Fibroblast of pulmonary artery (primary cell): Measurements from ENCODE around the gene COL25A1.

ENCODE experiments used
- DNase-seq: peaks from one replicate; pipeline ENCODE4 v3.0.0-alpha.2; 2010; ENCODE audit warnings: low read depth
- H3K4me3 ChIP-seq: replicated peaks from 2 replicates; pipeline ENCODE4 v1.5.1; 2011; ENCODE audit warnings: low read depth, mild to moderate bottlenecking, control low read depth, low read length, moderate library complexity
- CTCF ChIP-seq: IDR thresholded peaks from 2 replicates; pipeline ENCODE4 v1.5.1; 2011; ENCODE audit warnings: mild to moderate bottlenecking, control low read depth, low read length, inconsistent platforms; ENCODE audit errors: missing control alignments

COL25A1 gene

DNA sequence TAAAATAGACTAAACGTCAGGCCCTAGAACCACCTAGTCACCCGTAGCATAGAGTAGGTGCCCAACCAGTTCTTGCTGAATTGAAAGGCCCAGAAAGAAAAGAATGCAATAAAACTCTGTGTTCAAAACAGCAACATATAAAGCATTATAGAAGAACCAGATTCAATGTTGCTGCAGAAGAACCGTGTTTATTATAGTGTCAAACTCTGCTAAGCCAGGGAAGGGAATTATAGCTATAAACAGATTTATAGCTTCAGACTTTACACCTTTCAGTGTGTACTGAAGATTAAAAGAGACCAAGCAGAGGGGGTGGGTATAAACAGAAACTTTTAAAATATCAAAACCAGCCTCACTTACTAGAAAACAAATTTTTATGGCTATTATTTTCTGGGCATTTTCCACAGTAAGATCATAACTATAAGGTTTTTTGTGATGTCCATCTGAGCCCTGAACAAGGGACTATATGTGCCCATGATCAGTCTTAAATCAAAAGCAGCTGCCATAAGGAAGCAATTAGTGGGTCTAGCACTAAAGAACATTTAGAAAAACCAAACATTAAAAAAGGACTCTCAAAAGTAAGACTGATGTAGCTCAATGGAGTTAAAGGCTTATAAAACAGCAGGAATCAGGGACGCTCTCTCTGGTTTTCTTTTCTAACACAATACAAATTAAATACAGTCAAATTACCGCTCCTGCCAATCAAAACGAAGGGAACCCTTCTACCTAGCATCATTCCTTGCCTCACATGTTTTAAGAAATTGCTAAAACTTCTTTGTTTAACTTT lies 319.9 kb downstream of the COL25A1 start:
- TF ChIP-seq CTCF: no peak
- no peak for DNase-seq
- H3K4me3 ChIP-seq: no peak overlapping the region

DNA sequence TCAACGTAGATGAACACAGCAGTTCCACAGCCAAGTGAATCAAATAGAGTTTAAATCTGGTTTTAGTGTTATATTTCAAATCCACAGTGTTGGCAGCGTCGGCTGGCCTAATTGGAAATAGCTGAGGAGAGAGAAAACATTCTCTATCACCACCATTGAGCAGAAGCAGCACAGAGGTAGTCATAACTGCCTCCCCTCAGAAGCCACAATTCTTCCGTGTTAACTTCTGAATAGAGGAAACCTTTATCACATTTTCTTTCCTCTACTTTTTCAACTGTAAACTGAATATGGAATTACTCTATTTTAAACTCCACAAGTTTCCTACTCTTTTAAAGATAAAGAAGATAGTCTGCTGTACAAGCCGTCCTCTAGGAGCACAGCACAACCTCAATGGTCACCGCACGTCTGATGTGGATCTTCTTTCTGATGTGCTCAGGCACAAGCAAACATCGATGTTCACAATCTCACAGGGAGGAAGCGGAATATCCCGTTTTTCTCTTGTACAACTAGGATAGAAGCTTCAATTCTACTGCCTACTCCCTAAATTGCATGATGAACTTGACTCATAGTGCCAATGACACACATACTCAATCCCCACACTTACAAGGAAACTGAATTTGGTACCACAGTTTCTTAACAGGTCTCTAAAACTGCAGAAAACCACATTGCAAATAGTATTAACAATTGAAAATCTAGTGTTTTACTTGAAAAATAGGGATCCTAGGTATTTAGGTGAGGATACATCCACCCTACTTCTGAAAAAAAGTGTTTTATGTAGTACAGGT lies 321.8 kb downstream of the COL25A1 start:
- no peak for TF ChIP-seq CTCF
- no peak for DNase-seq
- H3K4me3 ChIP-seq: no peak overlapping the region

- H3K4me3 ChIP-seq: no peak overlapping the region
- no peak for TF ChIP-seq CTCF
- peak; percentile 24 for DNase-seq
Observed at GRCh38 chr4:108979759-108980158, 322.7 kb downstream of the COL25A1 start.

- TF ChIP-seq CTCF: no peak
- no peak for DNase-seq
- H3K4me3 ChIP-seq: no peak overlapping the region
Observed at GRCh38 chr4:108978066-108978465, 324.4 kb downstream of the COL25A1 start.

GRCh38 chr4:108972613-108973283 lies 329.7 kb downstream of the COL25A1 start:
- no peak for DNase-seq
- TF ChIP-seq CTCF: no peak
- no peak overlapping the region for H3K4me3 ChIP-seq

DNA sequence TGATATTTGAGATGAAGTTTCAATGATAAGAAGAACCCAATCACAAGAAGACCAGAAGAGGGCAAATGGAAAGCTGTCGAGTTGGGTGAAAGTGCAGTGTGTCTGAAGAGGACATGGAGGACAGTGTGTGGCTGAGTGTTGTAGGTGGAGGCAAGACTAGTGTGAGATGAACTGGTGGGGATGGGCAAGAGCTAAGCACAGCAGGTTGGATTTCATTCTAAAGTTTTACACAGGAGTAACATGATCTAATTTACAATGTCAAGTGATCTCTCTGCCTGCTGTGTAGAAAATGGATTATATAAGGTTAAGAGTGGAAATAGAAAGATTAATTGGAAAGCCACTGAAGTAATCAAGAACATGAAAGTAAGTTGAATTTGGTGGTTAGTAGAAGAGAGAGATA lies 331.0 kb downstream of the COL25A1 start:
- no peak for TF ChIP-seq CTCF
- no peak for DNase-seq
- no peak overlapping the region for H3K4me3 ChIP-seq
